DOHH2 (cell line): ENCODE data around the gene PPCS.

Experiments
- EZH2phosphoT487 ChIP-seq: fragments of 200-600 bp; sonication (generic); IDR thresholded peaks from 2 replicates; pipeline ENCODE4 v1.6.1; 2017; ENCODE audit warnings: borderline replicate concordance, mild to moderate bottlenecking, antibody characterized with exemption, low read length, moderate library complexity, mixed read lengths
- TF ChIP-seq, protein P1 (sequence below): fragments of 200-600 bp; sonication (generic); IDR thresholded peaks from one replicate; pipeline ENCODE4 v1.5.1; 2014; ENCODE audit warnings: antibody characterized with exemption, mild to moderate bottlenecking, low read depth, low read length; ENCODE audit not compliant: poor library complexity, severe bottlenecking

DNA sequence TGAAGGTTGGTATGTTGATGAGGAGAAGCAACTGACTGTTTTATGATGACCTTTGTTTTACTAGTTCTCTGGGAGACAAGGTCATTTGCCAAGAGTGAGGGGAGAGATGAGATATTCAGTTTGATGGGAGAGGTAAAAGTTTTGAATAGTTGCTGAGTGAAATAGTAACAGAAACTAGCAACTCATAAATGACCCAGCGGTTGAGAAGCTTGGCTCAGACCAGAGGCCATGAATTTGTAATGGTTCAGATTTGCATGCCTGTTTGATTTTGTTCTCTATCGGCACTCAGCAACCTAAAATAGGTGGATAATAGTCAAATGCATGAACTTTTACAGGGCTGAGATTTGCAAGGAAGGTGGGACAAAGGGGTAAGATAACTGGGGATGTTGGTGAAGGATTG is 13.4 kb downstream of the PPCS start:
- TF ChIP-seq, protein P1, sequence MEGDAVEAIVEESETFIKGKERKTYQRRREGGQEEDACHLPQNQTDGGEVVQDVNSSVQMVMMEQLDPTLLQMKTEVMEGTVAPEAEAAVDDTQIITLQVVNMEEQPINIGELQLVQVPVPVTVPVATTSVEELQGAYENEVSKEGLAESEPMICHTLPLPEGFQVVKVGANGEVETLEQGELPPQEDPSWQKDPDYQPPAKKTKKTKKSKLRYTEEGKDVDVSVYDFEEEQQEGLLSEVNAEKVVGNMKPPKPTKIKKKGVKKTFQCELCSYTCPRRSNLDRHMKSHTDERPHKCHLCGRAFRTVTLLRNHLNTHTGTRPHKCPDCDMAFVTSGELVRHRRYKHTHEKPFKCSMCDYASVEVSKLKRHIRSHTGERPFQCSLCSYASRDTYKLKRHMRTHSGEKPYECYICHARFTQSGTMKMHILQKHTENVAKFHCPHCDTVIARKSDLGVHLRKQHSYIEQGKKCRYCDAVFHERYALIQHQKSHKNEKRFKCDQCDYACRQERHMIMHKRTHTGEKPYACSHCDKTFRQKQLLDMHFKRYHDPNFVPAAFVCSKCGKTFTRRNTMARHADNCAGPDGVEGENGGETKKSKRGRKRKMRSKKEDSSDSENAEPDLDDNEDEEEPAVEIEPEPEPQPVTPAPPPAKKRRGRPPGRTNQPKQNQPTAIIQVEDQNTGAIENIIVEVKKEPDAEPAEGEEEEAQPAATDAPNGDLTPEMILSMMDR: no peak
- no peak for TF ChIP-seq EZH2phosphoT487
